SU-DHL-6 (cell line): Measurements from ENCODE around the gene TIMP4.

Experiments used
- H2AFZ ChIP-seq: fragments of 200-600 bp; sonication (generic); 2 replicates; pipeline ENCODE4 v1.6.1; 2014; ENCODE audit warnings: low read depth, mild to moderate bottlenecking, moderate library complexity, mixed read lengths, antibody characterized with exemption, low read length; ENCODE audit not compliant: severe bottlenecking
- H3F3A ChIP-seq: fragments of 200-600 bp; shearing (Covaris generic); 2 replicates; pipeline ENCODE4 v1.6.0; 2016; ENCODE audit warnings: antibody characterized with exemption, mild to moderate bottlenecking; ENCODE audit not compliant: insufficient read depth
- H3K27ac ChIP-seq: fragments of 200-600 bp; sonication (generic); 2 replicates; pipeline ENCODE4 v1.5.1; 2016; ENCODE audit warnings: low read depth, mild to moderate bottlenecking, low read length, moderate library complexity, mixed read lengths
- H3K27me3 ChIP-seq: fragments of 200-600 bp; sonication (generic), shearing (Covaris generic); 2 replicates; pipeline ENCODE4 v1.6.0; 2014; ENCODE audit warnings: mild to moderate bottlenecking, low read length
- H3K36me3 ChIP-seq: fragments of 200-600 bp; sonication (generic); 2 replicates; pipeline ENCODE4 v1.6.1; 2014; ENCODE audit warnings: mild to moderate bottlenecking, low read length, mixed read lengths
- H3K4me2 ChIP-seq: fragments of 300-600, 200-600 bp; shearing (Covaris generic), sonication (generic); 2 replicates; pipeline ENCODE4 v1.6.0; 2014; ENCODE audit warnings: low read length, low read depth, mild to moderate bottlenecking; ENCODE audit not compliant: poor library complexity, severe bottlenecking
- H3K4me3 ChIP-seq: fragments of 200-600 bp; sonication (generic); 2 replicates; pipeline ENCODE4 v1.5.1; 2014; ENCODE audit warnings: antibody characterized with exemption, low read length, mild to moderate bottlenecking, mixed read lengths; ENCODE audit not compliant: insufficient read depth, poor library complexity, severe bottlenecking
- H3K79me2 ChIP-seq: fragments of 200-600 bp; sonication (generic); 2 replicates; pipeline ENCODE4 v1.6.1; 2014; ENCODE audit warnings: mild to moderate bottlenecking, low read length, moderate library complexity; ENCODE audit not compliant: insufficient read depth
- H3K9ac ChIP-seq: fragments of 200-600 bp; sonication (generic); 2 replicates; pipeline ENCODE4 v1.7.0; 2014; ENCODE audit warnings: mild to moderate bottlenecking, low read length
- H3K9me2 ChIP-seq: fragments of 200-600 bp; sonication (generic); replicated peaks from 2 replicates; pipeline ENCODE4 v1.6.1; 2014; ENCODE audit warnings: low read length; ENCODE audit not compliant: insufficient read depth
- H3K9me3 ChIP-seq: fragments of 200-600 bp; sonication (generic); 2 replicates; pipeline ENCODE4 v1.6.1; 2014; ENCODE audit warnings: low read length, mixed read lengths; ENCODE audit not compliant: insufficient read depth
- H4K20me1 ChIP-seq: fragments of 200-600 bp; sonication (generic); 2 replicates; pipeline ENCODE4 v1.6.1; 2014; ENCODE audit warnings: low read depth, mild to moderate bottlenecking, antibody characterized with exemption, low read length, moderate library complexity, mixed read lengths
- EZH2phosphoT487 ChIP-seq: fragments of 200-600 bp; sonication (generic), shearing (Covaris generic); conservative IDR thresholded peaks from 2 replicates; pipeline ENCODE4 v1.6.1; 2018; ENCODE audit warnings: mild to moderate bottlenecking, antibody characterized with exemption, low read length, moderate library complexity, mixed read lengths
- TF ChIP-seq, protein P1 (sequence below): fragments of 200-600 bp; sonication (generic); IDR thresholded peaks from one replicate; pipeline ENCODE4 v1.5.1; 2017; ENCODE audit warnings: antibody characterized with exemption, mild to moderate bottlenecking, low read length, moderate library complexity; ENCODE audit not compliant: insufficient read depth, poor library complexity, severe bottlenecking

Gene TIMP4

DNA sequence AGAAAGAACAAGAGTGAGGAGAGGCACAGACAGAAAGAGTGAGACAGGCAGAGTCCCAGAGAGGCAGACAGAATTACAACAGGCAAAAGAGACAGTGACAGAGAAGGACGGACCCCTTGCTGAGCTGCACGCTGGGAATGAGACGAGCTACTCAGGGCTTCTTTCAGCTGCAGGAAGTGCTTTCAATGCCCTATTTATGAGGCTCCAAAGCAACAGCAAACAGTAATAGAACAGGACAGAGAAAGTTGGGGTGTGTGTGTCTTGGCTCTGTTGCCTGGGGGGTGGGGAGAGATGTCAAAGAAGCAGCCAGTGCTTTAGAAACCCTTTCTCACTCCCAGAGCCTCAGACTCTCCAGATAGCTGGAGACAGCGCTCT is 502 bp upstream of the TIMP4 start:
- H4K20me1 ChIP-seq, result no peaks in the 10 kb centered on the region
- no peak for TF ChIP-seq EZH2phosphoT487
- TF ChIP-seq, protein P1, sequence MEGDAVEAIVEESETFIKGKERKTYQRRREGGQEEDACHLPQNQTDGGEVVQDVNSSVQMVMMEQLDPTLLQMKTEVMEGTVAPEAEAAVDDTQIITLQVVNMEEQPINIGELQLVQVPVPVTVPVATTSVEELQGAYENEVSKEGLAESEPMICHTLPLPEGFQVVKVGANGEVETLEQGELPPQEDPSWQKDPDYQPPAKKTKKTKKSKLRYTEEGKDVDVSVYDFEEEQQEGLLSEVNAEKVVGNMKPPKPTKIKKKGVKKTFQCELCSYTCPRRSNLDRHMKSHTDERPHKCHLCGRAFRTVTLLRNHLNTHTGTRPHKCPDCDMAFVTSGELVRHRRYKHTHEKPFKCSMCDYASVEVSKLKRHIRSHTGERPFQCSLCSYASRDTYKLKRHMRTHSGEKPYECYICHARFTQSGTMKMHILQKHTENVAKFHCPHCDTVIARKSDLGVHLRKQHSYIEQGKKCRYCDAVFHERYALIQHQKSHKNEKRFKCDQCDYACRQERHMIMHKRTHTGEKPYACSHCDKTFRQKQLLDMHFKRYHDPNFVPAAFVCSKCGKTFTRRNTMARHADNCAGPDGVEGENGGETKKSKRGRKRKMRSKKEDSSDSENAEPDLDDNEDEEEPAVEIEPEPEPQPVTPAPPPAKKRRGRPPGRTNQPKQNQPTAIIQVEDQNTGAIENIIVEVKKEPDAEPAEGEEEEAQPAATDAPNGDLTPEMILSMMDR, result no peak
- H3K9me2 ChIP-seq, result no peaks in the 10 kb centered on the region
- no peak overlapping the region for H2AFZ ChIP-seq
- no peaks in the 10 kb centered on the region for H3F3A ChIP-seq
- H3K27me3 ChIP-seq, result no peaks in the 10 kb centered on the region
- H3K9me3 ChIP-seq, result no peaks in the 10 kb centered on the region
- no peak overlapping the region for H3K4me3 ChIP-seq
- no peak overlapping the region for H3K9ac ChIP-seq
- H3K36me3 ChIP-seq, result no peaks in the 10 kb centered on the region
- no peak overlapping the region for H3K4me2 ChIP-seq
- no peak overlapping the region for H3K27ac ChIP-seq
- no peaks in the 10 kb centered on the region for H3K79me2 ChIP-seq

DNA sequence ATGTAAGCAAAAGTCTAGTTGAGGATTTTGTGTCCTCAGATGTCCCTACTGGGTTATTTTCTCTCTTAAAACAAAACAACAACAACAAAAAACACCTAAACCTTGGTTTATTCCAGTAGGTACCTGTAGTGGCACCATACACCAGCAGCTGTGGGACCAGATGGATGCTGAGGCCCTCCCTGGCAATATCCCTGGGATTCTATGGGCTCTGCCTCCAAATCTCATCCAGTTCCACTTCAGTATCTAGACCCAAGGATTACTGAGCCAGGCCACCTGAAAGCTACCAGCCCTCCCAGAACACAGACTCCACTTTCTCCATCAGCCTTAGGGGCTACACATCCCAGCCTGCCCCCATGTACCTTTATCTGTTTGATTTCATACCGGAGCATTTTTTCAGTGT is 1.7 kb downstream of the TIMP4 start:
- Histone ChIP-seq H3K4me2 (no peak overlapping the region), H3K9me2 (no peaks in the 10 kb centered on the region), H3K9me3 (no peaks in the 10 kb centered on the region), H2AFZ (no peak overlapping the region), H3K9ac (no peak overlapping the region), H3F3A (no peaks in the 10 kb centered on the region), H4K20me1 (no peaks in the 10 kb centered on the region), H3K27ac (no peak overlapping the region), H3K4me3 (no peak overlapping the region), H3K27me3 (no peaks in the 10 kb centered on the region), H3K36me3 (no peaks in the 10 kb centered on the region), H3K79me2 (no peaks in the 10 kb centered on the region)
- TF ChIP-seq EZH2phosphoT487, result no peak
- TF ChIP-seq, protein P1, result no peak

DNA sequence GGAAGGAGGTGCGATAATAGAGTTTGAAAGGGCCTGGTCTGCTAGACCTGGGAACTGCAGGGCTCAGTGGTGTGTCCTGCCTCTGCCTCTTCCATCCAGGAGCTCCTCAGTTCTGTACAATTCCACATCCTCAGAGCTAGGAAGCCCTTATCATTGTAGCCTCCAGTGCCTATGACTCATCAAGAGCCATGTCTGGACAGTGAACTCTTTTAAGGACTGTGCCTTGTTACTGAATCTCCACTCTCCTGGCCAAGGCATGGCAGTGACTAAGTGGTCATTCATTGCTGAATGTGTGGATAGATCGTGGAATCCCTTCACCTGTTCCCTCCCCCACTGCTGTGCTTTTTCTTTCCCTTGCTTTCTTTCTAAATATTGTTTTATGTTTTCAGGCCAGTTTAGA is 2.9 kb downstream of the TIMP4 start:
- Histone ChIP-seq H3K4me2 (no peak overlapping the region), H3K27me3 (no peaks in the 10 kb centered on the region), H3K9me3 (no peaks in the 10 kb centered on the region), H3K9ac (no peak overlapping the region), H3K36me3 (no peaks in the 10 kb centered on the region), H3K79me2 (no peaks in the 10 kb centered on the region), H3K9me2 (no peaks in the 10 kb centered on the region), H3K27ac (no peak overlapping the region), H3K4me3 (no peak overlapping the region), H4K20me1 (no peaks in the 10 kb centered on the region), H3F3A (no peaks in the 10 kb centered on the region), H2AFZ (no peak overlapping the region)
- TF ChIP-seq, protein P1, result no peak
- no peak for TF ChIP-seq EZH2phosphoT487

DNA sequence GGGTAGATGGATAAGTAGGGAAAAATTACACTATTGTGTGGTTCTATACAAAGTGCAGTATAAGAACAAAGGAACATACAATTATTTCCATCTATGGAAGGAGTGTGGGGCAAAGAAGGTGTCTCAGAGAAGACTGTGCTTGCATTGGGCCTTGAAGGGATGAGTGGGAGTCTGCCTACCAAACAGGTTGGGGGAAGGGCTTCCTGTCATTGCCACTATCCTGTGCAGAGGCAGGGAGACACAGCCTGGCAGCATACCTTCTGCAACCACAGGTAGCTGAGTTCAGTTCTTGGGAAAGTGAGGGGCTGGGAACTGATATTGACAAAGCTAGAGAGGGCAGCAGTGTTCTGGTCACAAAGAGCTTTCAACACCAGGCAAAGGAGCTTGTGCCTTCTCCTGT is 3.4 kb downstream of the TIMP4 start:
- Histone ChIP-seq H3K9me2 (no peaks in the 10 kb centered on the region), H3F3A (no peaks in the 10 kb centered on the region), H3K9me3 (no peaks in the 10 kb centered on the region), H3K27ac (no peak overlapping the region), H3K4me2 (no peak overlapping the region), H3K79me2 (no peaks in the 10 kb centered on the region), H2AFZ (no peak overlapping the region), H3K36me3 (no peaks in the 10 kb centered on the region), H3K9ac (no peak overlapping the region), H3K4me3 (no peak overlapping the region), H4K20me1 (no peaks in the 10 kb centered on the region), H3K27me3 (no peaks in the 10 kb centered on the region)
- no peak for TF ChIP-seq EZH2phosphoT487
- TF ChIP-seq, protein P1, result no peak
